PC-9 (cell line): ENCODE measurements around the gene VPS13D. TPM values are rescaled to one million over a fixed set of nuclear protein-coding genes. Genes with fewer than 3 reads are reported as not detected.

Experiments used
- BruUV-seq: library from RNA; stranded (reverse); fragments of 400-500 nt; replicated peaks from 2 replicates; lab custom pipeline; 2021; lab: Mats Ljungman, UMichigan
- CTCF ChIA-PET: fragments of 300-600 bp; sonication (Branson Sonifier 250); formaldehyde crosslinking; loops from one replicate; lab custom pipeline; 2022; ENCODE audit warnings: antibody characterized with exemption; lab: Charles Lee
- POLR2A ChIA-PET: fragments of 300-600 bp; sonication (Branson Sonifier 250); formaldehyde crosslinking; loops from one replicate; lab custom pipeline; 2022; ENCODE audit warnings: antibody characterized with exemption; ENCODE audit not compliant: unreplicated experiment; lab: Charles Lee
- DNase-seq, 2 experiments: peaks; one replicate each; pipeline versions ENCODE4 v3.0.0 to v3.0.0-alpha.2; 2015 to 2022; ENCODE audit warnings: mixed read lengths in 1 of 2
- H2AFZ ChIP-seq: fragments of 200-600 bp; sonication (generic); 2 replicates; pipeline ENCODE4 v1.8.1; 2017; ENCODE audit warnings: antibody characterized with exemption
- H3F3A ChIP-seq: fragments of 200-600 bp; sonication (generic); 2 replicates; pipeline ENCODE4 v1.8.1; 2017; ENCODE audit warnings: antibody characterized with exemption, mild to moderate bottlenecking, low read depth; ENCODE audit not compliant: insufficient read depth
- H3K27ac ChIP-seq: fragments of 200-600 bp; sonication (generic); 2 replicates; pipeline ENCODE4 v1.6.1; 2016; ENCODE audit warnings: mixed run types
- H3K27me3 ChIP-seq: fragments of 200-600 bp; sonication (generic); 2 replicates; pipeline ENCODE4 v1.6.1; 2016; ENCODE audit warnings: low read depth, mixed run types; ENCODE audit not compliant: insufficient read depth
- H3K36me3 ChIP-seq: fragments of 200-600 bp; sonication (generic); 2 replicates; pipeline ENCODE4 v1.6.1; 2016; ENCODE audit warnings: low read depth, mixed run types
- H3K4me1 ChIP-seq: fragments of 200-600 bp; sonication (generic); replicated peaks from 2 replicates; pipeline ENCODE4 v1.6.1; 2016; ENCODE audit warnings: mixed run types; ENCODE audit not compliant: insufficient read depth
- H3K4me2 ChIP-seq: fragments of 200-600 bp; sonication (generic); 2 replicates; pipeline ENCODE4 v1.6.1; 2017; ENCODE audit warnings: mixed run types
- H3K4me3 ChIP-seq: fragments of 200-600 bp; sonication (generic); 2 replicates; pipeline ENCODE4 v1.6.1; 2016; ENCODE audit warnings: mixed run types
- H3K79me2 ChIP-seq: fragments of 200-600 bp; sonication (generic); 2 replicates; pipeline ENCODE4 v1.6.1; 2017; ENCODE audit warnings: low read depth, mixed run types
- H3K9me2 ChIP-seq: fragments of 200-600 bp; sonication (generic); 2 replicates; pipeline ENCODE4 v1.8.1; 2017; ENCODE audit warnings: mild to moderate bottlenecking; ENCODE audit not compliant: insufficient read depth
- H3K9me3 ChIP-seq: fragments of 200-600 bp; sonication (generic); 2 replicates; pipeline ENCODE4 v1.8.1; 2016; ENCODE audit warnings: low read depth; ENCODE audit not compliant: insufficient read depth
- H4K20me1 ChIP-seq: fragments of 200-600 bp; sonication (generic); 2 replicates; pipeline ENCODE4 v1.8.1; 2017; ENCODE audit not compliant: insufficient read depth
- CTCF ChIP-seq: fragments of 200-600 bp; sonication (generic); conservative IDR thresholded peaks from 2 replicates; pipeline ENCODE4 v1.6.1; 2017; ENCODE audit warnings: mixed run types, antibody characterized with exemption, mild to moderate bottlenecking, moderate library complexity
- EZH2 ChIP-seq: fragments of 200-600 bp; sonication (generic); IDR thresholded peaks from 2 replicates; pipeline ENCODE4 v1.8.0; 2017; ENCODE audit warnings: antibody characterized with exemption, low read depth
- intact Hi-C: fragments of 100-400 bp; cut with micrococcal nuclease; formaldehyde crosslinking; loops from one replicate; pipeline ENCODE4 v1.10.0; 2022; ENCODE audit not compliant: unreplicated experiment
- total RNA-seq: library from RNA; stranded (reverse); gene quantifications from 2 replicates; pipeline ENCODE4 v1.2.3, GENCODE V29; 2021

Gene VPS13D
- total RNA-seq, 1 experiment from 2014 or later, result 36.2 TPM

DNA sequence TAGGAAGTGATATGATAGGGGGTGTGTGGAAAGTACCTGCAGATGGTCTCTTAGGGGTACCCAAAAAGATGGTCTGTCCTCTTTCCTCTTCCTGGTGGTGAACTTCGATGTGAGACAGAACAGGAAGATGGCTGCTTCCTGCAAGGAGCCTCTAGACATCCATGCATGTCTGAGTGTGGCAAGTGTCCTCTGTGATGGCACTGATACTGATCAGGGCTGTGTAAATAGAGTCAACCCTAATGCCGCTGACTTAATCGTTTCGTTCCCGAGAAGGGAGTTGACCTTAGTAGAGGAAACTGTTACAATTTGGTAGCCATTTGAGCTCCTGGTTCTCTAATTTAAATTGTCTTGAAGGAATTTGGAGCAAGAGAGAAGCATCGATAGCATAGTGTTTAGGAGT, 168.6 kb downstream of the VPS13D start:
- intact Hi-C loops, result no loop called here
- ChIA-PET POLR2A (no interaction called here), CTCF (interaction anchor here (0.6 kb wide), 1 partner anchor 223 kb away, joined by 3 read pairs; no protein-coding TSS in a partner anchor)
- Histone ChIP-seq H3K27me3 (no peaks in the 10 kb centered on the region), H3K27ac (no peak overlapping the region), H2AFZ (no peak overlapping the region), H4K20me1 (no peaks in the 10 kb centered on the region), H3K79me2 (no peaks in the 10 kb centered on the region), H3F3A (no peaks in the 10 kb centered on the region), H3K9me3 (no peaks in the 10 kb centered on the region; the same call in 1 of the 2 replicates), H3K4me3 (no peak overlapping the region), H3K4me1 (no peaks in the 10 kb centered on the region), H3K4me2 (no peak overlapping the region), H3K9me2 (no peaks in the 10 kb centered on the region), H3K36me3 (no peaks in the 10 kb centered on the region)
- no peak for TF ChIP-seq CTCF
- TF ChIP-seq EZH2, result no peak
- BruUV-seq, result no TSS peak
- DNase-seq, result no peak

- H3K4me1 ChIP-seq, result no peaks in the 10 kb centered on the region
- H3K27me3 ChIP-seq, result no peaks in the 10 kb centered on the region
- TF ChIP-seq EZH2, result no peak
- H3K36me3 ChIP-seq, result no peaks in the 10 kb centered on the region
- H4K20me1 ChIP-seq, result no peaks in the 10 kb centered on the region
- no peak overlapping the region for H2AFZ ChIP-seq
- H3K4me3 ChIP-seq, result no peak overlapping the region
- H3K27ac ChIP-seq, result no peak overlapping the region
- BruUV-seq, result no TSS peak
- CTCF ChIA-PET, result no interaction called here
- no peak overlapping the region for H3K4me2 ChIP-seq
- no peak for DNase-seq
- POLR2A ChIA-PET, result no interaction called here
- no peaks in the 10 kb centered on the region for H3F3A ChIP-seq
- H3K79me2 ChIP-seq, result no peaks in the 10 kb centered on the region
- intact Hi-C loops, result no loop called here
- no peaks in the 10 kb centered on the region for H3K9me2 ChIP-seq
- no peaks in the 10 kb centered on the region for H3K9me3 ChIP-seq
Measured at GRCh38 chr1:12400027-12400693, 170.3 kb downstream of the VPS13D start.

- intact Hi-C loops, result no loop called here
- CTCF ChIA-PET, result no interaction called here
- no peaks in the 10 kb centered on the region for H4K20me1 ChIP-seq
- no TSS peak for BruUV-seq
- H3K79me2 ChIP-seq, result no peaks in the 10 kb centered on the region
- TF ChIP-seq EZH2 (no peak), CTCF (no peak)
- no peak overlapping the region for H3K4me3 ChIP-seq
- H3K27me3 ChIP-seq, result no peaks in the 10 kb centered on the region
- POLR2A ChIA-PET, result no interaction called here
- DNase-seq, result no peak
- no peak overlapping the region for H3K27ac ChIP-seq
- H3F3A ChIP-seq, result no peaks in the 10 kb centered on the region
- H3K9me3 ChIP-seq, result no peaks in the 10 kb centered on the region
- peaks cover 13% of the 10 kb centered on the region for H3K4me1 ChIP-seq
- H3K4me2 ChIP-seq, result no peak overlapping the region
- no peaks in the 10 kb centered on the region for H3K9me2 ChIP-seq
- H2AFZ ChIP-seq, result no peak overlapping the region
- no peaks in the 10 kb centered on the region for H3K36me3 ChIP-seq
Measured at GRCh38 chr1:12402159-12402673, 172.4 kb downstream of the VPS13D start.
